ENCODE results near the gene FOXP1. TPM values are rescaled to one million over a fixed set of nuclear protein-coding genes. Genes with fewer than 3 reads are reported as not detected.
A peak's percentile ranks its signal among the peaks of the same experiment; 100 is the strongest.

The FOXP1 gene
- total RNA-seq, 1 donor from 2014 or later: 26.1 TPM

GRCh38 chr3:71311661-71312046, 271.9 kb downstream of the FOXP1 start:
- no peak for DNase-seq (ENCODE audit: low read depth)
- no peak for TF ChIP-seq CTCF (conservative IDR thresholded peaks at IDR 0.05; ENCODE audit: low read depth, low read length)
- no peak overlapping the region for H3K4me3 ChIP-seq (ENCODE audit: low read depth, low read length)

GRCh38 chr3:71310980-71311660, 272.4 kb downstream of the FOXP1 start:
- no peak overlapping the region for H3K4me3 ChIP-seq (ENCODE audit: low read depth, low read length)
- peak; percentile 0 for TF ChIP-seq CTCF (conservative IDR thresholded peaks at IDR 0.05; ENCODE audit: low read depth, low read length)
- no peak for DNase-seq (ENCODE audit: low read depth)

DNA sequence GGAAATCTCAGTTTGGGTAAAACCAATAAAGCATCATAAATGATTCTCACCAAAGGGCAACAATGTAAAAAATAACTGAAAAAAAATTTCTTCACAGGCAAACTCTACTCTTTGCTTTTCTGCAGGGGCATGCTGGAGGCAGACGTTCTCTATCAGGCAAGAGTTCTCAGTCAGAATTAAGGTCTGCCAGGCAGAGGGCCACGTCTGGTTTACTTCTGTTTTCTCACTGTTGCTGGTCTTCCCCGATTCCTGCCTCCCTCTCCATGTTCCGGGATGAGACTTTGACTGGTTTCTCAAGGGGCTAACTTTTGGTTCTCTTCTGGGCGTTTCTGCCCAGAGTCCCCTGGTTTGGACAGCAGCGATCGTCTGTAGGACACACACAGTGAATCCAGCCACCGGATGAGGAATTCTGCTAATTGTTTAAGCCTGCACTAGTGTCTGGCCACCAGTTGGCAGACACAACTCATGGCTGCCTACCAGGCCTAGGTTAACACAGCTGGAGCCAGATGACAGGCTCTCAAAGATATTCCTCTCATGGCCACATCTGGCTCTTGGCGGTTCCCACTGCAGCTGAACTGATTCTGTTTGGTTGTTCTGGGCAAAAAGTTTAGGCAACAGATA, 273.1 kb downstream of the FOXP1 start:
- TF ChIP-seq CTCF (conservative IDR thresholded peaks at IDR 0.05; ENCODE audit: low read depth, low read length): peak; percentile 30
- DNase-seq (ENCODE audit: low read depth): no peak
- H3K4me3 ChIP-seq (ENCODE audit: low read depth, low read length): no peak overlapping the region

DNA sequence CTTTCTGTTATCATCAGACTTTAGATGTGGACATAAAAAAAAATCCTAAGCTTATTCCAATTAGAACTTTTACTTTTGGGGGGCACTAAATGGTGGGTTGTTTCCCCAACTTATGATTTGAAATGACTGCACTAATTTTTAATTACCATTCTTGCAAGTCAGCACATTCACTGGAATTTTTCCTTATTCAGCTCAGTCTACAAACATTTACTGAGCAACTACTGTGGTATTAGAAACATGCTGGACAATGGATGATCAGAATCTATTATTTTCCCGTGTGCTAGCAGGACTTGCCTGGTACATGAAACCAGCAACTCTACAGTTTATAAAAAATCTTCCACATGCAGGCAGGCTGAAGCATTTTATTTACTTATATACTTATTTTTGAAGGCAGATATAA, 273.6 kb downstream of the FOXP1 start:
- no peak overlapping the region for H3K4me3 ChIP-seq (ENCODE audit: low read depth, low read length)
- DNase-seq (ENCODE audit: low read depth): no peak
- no peak for TF ChIP-seq CTCF (conservative IDR thresholded peaks at IDR 0.05; ENCODE audit: low read depth, low read length)

GRCh38 chr3:71309342-71309741, 274.2 kb downstream of the FOXP1 start:
- no peak for DNase-seq (ENCODE audit: low read depth)
- no peak for TF ChIP-seq CTCF (conservative IDR thresholded peaks at IDR 0.05; ENCODE audit: low read depth, low read length)
- H3K4me3 ChIP-seq (ENCODE audit: low read depth, low read length): no peak overlapping the region

- H3K4me3 ChIP-seq (ENCODE audit: low read depth, low read length): no peak overlapping the region
- no peak for TF ChIP-seq CTCF (conservative IDR thresholded peaks at IDR 0.05; ENCODE audit: low read depth, low read length)
- DNase-seq (ENCODE audit: low read depth): no peak
Measured at GRCh38 chr3:71308836-71309235, 274.7 kb downstream of the FOXP1 start.
